HG02642 (cell line): ENCODE data around the gene SLC5A6.

Experiments
- ATAC-seq: cut with Tn5 transposase; IDR thresholded peaks from one replicate; pipeline ENCODE4 v1.9.1; 2021; ENCODE audit warnings: mild to moderate bottlenecking; ENCODE audit not compliant: unreplicated experiment, poor library complexity

The SLC5A6 gene

DNA sequence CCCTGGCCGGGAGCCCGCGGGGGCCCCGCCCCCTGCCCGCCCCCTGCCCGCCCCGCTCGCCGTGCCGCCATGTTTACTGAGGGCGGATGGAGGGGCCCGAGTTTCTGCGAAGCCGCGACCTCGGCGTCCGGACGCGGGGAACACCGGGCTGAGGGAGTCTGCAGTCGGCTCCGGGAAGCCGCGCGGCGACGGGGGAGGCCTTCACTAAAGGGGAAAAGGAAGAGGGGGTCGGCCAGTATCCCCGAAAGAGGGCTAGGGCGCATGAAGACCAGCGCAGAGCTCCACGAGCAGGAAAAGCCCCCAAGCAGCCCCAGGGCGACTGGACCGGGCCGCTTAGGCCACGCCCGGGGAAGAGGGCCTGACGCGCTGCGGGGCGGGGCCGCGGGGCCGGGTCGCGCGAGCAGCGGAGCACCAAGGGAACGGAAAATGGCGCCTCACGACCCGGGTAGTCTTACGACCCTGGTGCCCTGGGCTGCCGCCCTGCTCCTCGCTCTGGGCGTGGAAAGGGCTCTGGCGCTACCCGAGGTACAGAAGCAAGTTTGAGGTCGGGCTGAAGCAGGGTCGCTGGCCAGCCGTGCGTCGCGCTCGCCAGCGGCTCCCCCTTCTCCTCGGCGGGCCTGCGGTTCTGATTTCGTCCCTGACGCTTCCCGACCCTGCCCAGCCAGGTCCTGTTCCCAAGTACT, at the start of gene SLC5A6, which contains the start of gene ATRAID:
Gene SLC5A6 (minus strand): TSS at position 326 of the 683 bp plus-strand sequence. CDS start 4,618 bp downstream, outside the sequence.
Gene ATRAID (plus strand): TSS at position 99 of the 683 bp plus-strand sequence. CDS start 328 bp downstream, at position 427.
- ATAC-seq = peak; percentile 82

- ATAC-seq = no peak
Measured at GRCh38 chr2:27261241-27261925, 49.3 kb upstream of the SLC5A6 start.

GRCh38 chr2:27258051-27258450, 46.0 kb upstream of the SLC5A6 start:
- ATAC-seq = no peak

DNA sequence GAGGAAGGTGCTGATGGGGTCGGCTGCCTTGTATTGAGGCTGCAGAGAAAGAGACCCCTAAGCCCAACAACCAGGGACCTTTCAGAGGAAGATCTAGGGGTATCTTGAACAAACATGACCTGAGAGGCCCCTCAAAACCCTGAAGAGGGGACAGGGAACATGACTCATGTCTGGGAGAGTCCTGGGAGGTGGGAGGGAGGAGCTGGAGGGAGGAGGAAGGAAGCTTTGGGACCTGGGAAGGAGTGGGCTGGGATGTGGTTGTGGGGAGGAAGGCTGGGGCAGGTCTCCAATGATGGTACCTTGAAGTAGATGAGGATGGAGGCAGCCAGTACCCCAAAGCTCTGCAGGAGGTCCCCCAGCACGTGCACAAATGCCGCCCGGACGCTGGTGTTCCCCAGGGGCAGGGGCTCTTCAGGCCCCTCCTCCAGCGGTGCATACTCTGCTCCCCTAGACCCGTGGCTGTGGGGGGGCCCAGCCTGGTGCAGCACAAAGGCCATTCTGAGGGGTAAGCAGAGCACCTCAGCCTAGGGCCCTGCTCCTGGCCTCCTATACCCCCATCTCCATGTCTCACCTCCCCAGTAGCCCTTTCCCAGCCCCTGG, 44.9 kb upstream of the SLC5A6 start:
- no peak for ATAC-seq

DNA sequence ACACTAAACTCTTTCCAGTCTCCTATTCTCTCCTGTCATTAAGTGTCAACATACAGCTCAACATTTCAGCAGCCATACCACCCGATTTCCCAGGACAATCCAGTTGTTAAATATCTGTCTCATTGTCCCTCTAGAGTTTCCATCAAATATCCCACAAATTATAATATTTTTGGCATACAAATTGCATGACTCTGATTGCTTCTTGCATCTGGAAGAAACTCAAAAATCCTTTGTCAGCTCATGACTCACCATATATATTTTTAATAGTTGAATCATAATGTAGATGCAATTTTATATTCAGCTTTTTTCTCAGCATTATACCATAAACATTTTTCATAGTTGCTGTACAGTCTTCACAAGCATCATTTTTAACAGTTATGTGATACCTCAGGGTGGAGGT, 43.6 kb upstream of the SLC5A6 start:
- ATAC-seq = no peak

- no peak for ATAC-seq
Measured at GRCh38 chr2:27255187-27255586, 43.1 kb upstream of the SLC5A6 start.

GRCh38 chr2:27251766-27252165, 39.7 kb upstream of the SLC5A6 start:
- ATAC-seq = no peak

GRCh38 chr2:27250652-27251379, 38.7 kb upstream of the SLC5A6 start:
- no peak for ATAC-seq

GRCh38 chr2:27249891-27250651, 38.0 kb upstream of the SLC5A6 start:
- ATAC-seq = no peak

- ATAC-seq = no peak
Measured at GRCh38 chr2:27249159-27249890, 37.3 kb upstream of the SLC5A6 start.

- ATAC-seq = no peak
Measured at GRCh38 chr2:27247893-27248292, 35.8 kb upstream of the SLC5A6 start.

DNA sequence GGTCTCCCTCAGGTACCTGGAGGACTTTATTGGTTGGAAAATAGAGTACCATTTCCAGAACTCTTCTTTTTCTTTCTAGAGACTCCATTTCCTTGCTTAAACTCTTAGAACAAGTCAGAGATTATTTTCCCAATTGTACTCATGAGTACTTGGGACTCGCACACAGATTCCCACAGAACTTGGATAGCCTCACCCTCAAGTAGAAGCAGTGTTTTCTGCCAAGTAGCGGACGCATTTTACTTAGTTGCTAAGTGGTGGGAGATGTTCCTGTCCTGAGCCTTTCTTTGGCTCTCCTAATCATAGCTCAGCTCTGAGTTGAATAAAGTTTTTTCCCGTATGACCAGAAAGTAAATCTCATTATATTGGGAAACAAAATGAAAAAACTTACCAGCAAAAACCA, 33.6 kb upstream of the SLC5A6 start:
- ATAC-seq = no peak

DNA sequence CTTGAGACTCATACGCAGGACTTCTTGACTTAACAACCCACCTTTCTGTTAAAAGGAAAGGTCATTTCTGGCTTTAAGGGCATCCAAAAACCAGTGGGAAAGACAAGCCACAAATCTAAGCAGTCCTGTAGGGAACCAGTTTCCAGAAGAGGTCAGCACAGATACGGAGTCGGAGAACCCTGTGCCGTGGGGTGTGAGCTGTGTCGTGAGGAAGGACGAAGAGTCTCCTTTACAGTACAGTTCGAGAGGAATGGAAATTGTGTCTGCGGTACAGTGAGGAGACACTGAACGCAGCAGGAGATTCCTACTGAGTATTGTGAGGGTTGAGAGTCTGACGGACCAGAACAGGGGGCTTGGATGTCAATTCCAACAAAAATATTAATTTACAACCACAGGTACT, 33.0 kb upstream of the SLC5A6 start:
- ATAC-seq = no peak

GRCh38 chr2:27243391-27244130, 31.5 kb upstream of the SLC5A6 start:
- no peak for ATAC-seq

DNA sequence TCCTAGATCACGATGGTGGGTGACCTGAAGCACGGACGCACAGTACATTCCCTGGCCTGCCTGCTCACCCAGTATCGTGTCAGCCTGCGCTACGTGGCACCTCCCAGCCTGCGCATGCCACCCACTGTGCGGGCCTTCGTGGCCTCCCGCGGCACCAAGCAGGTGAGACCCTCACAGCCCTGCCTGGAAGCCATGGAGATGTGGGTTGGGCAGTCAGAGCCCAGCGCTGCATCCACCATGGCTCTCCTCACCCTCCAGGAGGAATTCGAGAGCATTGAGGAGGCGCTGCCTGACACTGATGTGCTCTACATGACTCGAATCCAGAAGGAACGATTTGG, 30.5 kb upstream of the SLC5A6 start:
- no peak for ATAC-seq

DNA sequence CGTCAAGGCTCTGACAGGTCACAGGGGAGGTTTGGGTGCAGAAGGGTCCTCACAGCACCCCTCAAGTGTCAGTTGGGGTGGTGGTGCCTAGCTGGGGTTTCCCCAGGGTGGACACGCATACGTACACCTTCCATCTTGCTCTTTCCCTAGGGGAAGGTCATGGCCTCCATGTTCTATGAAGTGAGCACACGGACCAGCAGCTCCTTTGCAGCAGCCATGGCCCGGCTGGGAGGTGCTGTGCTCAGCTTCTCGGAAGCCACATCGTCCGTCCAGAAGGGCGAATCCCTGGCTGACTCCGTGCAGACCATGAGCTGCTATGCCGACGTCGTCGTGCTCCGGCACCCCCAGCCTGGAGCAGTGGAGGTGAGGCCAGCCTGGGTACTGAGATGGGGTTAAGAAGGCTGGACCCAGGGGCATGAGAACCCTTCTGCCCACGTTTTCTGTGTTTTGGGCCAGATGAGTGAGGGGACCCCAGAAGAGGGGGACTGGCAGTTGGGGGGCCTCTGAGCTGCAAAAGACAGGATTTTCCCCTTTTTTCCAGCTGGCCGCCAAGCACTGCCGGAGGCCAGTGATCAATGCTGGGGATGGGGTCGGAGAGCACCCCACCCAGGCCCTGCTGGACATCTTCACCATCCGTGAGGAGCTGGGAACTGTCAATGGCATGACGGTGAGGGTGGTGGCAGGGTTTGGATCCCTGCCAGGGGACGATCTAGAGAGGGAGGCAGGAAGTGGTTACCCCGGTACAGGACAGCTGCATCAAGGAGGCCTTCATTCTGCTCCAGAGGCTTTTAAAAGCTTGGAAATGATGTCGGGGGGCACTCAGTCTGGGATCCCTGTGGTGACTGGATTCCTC, 29.9 kb upstream of the SLC5A6 start:
- ATAC-seq = no peak

GRCh38 chr2:27240406-27240805, 28.3 kb upstream of the SLC5A6 start:
- ATAC-seq = no peak

DNA sequence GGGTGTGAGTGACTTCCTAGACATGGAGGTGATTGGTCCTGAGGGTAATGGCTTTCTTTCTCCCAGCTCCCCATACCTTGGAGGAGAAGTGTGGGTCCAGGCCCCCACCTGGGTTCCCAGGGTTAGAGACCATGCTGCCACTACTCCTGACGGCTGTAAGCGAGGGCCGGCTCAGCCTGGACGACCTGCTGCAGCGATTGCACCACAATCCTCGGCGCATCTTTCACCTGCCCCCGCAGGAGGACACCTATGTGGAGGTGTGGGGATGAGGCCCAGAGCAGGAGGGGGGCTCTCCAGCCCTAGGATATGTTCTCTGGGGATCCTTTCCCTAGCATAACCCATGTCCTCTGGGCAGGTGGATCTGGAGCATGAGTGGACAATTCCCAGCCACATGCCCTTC, 26.9 kb upstream of the SLC5A6 start:
- ATAC-seq = no peak
